Measurements from ENCODE around the gene BCAS3.

DNA sequence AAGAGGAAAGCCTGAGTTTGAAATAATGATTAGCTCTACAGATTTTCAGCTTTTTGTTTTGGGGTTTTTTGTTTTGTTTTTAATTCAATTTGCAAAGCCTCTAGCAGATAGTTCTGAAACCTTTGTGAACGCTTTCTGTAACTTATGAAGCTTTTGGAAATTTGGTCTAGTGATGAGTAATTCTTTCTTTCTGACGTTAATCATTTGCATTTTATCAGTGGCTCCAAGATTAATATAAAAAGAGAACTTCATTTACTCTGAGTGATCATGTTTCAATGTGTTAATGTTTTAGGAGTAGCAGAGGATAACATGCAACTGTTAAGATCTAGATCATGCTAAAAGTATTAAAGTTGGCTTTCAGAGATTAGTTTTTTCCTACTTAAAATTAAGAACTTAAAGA lies 561.7 kb downstream of the BCAS3 start:
- TF ChIP-seq, protein P1, sequence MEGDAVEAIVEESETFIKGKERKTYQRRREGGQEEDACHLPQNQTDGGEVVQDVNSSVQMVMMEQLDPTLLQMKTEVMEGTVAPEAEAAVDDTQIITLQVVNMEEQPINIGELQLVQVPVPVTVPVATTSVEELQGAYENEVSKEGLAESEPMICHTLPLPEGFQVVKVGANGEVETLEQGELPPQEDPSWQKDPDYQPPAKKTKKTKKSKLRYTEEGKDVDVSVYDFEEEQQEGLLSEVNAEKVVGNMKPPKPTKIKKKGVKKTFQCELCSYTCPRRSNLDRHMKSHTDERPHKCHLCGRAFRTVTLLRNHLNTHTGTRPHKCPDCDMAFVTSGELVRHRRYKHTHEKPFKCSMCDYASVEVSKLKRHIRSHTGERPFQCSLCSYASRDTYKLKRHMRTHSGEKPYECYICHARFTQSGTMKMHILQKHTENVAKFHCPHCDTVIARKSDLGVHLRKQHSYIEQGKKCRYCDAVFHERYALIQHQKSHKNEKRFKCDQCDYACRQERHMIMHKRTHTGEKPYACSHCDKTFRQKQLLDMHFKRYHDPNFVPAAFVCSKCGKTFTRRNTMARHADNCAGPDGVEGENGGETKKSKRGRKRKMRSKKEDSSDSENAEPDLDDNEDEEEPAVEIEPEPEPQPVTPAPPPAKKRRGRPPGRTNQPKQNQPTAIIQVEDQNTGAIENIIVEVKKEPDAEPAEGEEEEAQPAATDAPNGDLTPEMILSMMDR (IDR thresholded peaks at IDR 0.05 in 8 of 11, conservative IDR thresholded peaks at IDR 0.05 in 3 of 11), result no peak
- no peak for TF ChIP-seq POLR2A (IDR thresholded peaks at IDR 0.05)

Measured in spleen (tissue), 7 donors.